GM19463 (cell line): ENCODE results near the gene TRIM22.
A peak's percentile ranks its signal among the peaks of the same experiment; 100 is the strongest.
"Not testable (repeated sequence)": the region's sequence is repeated elsewhere in the genome, so short reads cannot be mapped to it uniquely, and the experiment has no call there.

Experiments
- ATAC-seq: cut with Tn5 transposase; IDR thresholded peaks from one replicate; pipeline ENCODE4 v1.9.1; 2021; ENCODE audit warnings: mild to moderate bottlenecking, moderate library complexity; ENCODE audit not compliant: unreplicated experiment

The TRIM22 gene, protein sequence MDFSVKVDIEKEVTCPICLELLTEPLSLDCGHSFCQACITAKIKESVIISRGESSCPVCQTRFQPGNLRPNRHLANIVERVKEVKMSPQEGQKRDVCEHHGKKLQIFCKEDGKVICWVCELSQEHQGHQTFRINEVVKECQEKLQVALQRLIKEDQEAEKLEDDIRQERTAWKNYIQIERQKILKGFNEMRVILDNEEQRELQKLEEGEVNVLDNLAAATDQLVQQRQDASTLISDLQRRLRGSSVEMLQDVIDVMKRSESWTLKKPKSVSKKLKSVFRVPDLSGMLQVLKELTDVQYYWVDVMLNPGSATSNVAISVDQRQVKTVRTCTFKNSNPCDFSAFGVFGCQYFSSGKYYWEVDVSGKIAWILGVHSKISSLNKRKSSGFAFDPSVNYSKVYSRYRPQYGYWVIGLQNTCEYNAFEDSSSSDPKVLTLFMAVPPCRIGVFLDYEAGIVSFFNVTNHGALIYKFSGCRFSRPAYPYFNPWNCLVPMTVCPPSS

GRCh38 chr11:5689551-5689983 is at the start of gene TRIM22:
TRIM22 (plus strand) TSS chr11:5689790; CDS start chr11:5696233, 6,443 bp downstream.
- ATAC-seq = peak; percentile 68

- ATAC-seq = no peak
These were observed 49.6 kb upstream of the TRIM22 start for GRCh38 chr11:5639953-5640352.

- ATAC-seq = no peak
These were observed 46.0 kb upstream of the TRIM22 start for GRCh38 chr11:5643585-5643984.

- ATAC-seq = no peak
These were observed 43.5 kb upstream of the TRIM22 start for GRCh38 chr11:5646139-5646538.

DNA sequence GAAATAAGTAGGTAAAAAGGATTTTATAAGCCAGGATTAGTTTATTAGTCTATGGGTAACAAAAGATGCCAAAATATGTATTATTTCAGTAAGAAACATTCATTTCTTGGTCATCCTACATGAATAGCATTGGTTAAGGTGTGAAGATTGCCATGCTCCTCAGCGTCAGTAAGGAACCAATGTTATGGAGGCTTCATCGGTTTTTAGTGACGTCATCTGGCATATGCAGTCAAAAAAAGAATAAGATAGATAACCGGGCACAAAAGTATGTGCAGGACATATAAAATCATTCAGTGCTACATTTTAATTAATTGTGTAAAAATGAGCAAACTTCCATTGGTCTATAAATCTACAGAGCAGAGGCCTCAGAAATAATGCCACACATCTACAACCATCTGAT is 34.1 kb upstream of the TRIM22 start:
- ATAC-seq = no peak

GRCh38 chr11:5656956-5657355 is 32.6 kb upstream of the TRIM22 start:
- ATAC-seq = not testable (repeated sequence)

- no peak for ATAC-seq
These were observed 31.3 kb upstream of the TRIM22 start for GRCh38 chr11:5658318-5658717.

- ATAC-seq = no peak
These were observed 26.1 kb upstream of the TRIM22 start for GRCh38 chr11:5663511-5663910.

DNA sequence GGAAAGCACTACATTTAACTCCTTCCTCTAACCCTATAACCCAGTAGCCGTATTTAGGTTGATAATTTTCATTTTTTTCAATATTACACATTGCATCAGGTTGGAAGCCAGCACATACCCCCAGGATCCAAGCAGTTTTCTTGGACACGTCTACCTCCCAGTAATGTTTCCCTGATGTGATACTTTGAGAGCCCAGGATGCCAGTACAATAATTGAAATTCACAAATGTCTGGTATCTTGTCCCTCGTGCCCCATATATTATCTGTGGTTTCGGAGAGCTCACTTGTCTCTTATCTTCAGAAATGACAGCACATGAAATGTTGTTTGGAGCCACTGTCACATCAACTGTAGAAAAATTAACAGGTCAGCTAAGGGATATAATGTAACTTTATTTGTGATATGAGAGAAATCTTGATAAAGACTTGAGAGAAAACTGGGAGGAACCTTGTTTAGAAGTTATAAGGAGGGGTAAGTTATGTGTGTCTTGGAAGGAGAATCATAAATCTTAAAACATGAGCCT is 24.5 kb upstream of the TRIM22 start:
- ATAC-seq = no peak

DNA sequence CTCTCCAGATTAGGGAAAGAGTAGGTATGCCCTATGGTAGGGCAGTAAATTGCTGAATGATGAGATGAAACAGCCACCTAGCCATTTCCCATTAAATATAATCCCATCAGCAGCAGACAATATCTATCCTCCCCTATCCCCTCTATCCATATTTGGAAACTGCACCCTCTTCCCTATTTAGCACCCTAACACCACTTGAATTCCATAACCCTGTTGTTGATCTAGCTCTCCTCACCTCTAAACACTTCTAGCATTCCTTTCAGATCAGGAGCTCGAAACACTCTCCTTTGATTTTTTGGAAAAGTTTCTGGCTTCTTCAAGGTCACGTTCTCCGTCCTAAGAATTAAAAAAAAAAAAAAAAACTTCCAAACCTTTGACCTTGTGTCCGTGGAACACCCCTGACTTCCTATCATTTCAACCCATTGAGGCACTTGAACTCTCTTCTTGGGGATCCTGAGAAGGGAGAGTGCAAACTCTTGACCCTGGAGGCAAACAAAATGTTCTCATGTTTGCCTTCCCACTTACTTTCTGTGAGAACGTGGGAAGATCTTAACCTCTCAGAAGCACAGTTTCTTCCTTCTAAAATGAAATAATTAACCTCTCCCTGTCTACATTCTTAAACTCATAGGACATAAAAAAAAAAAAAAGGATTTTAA is 23.7 kb upstream of the TRIM22 start:
- ATAC-seq = no peak

DNA sequence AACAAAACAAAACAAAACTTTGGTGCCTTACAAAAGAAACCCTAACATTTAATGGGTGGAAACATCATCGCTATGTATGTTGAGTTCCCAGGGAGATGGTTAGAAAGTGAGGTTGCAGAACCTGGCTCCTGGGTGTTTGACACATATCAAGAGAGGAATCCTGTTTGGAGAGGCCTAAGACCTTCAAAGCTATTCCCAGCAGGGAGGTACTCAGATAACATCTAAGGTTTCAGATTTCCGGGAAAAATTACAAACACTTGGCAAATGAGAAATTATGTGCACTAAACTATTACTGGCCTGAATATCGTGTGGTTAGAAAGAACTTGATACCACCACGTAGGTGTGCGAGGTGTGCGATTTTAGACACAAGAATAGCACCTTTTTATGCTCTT is 23.2 kb upstream of the TRIM22 start:
- no peak for ATAC-seq

DNA sequence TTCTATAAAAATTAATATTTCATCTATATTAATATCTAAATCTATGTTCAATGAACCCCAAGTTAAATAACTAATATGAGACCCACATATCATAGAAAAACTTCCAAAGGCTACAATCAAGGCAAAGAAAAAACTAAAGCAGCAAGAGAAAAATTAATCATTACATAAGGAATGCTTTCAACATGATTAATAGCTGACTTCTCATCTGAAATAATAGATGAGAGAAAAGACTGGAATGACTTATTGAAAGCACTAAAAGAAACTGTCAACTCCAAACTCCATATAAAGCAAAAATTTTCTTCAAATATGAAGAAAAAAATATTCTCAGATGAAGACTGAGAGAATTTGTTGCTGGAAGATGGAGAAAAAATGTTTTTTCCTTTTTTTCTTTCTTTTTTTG is 17.8 kb upstream of the TRIM22 start:
- no peak for ATAC-seq

DNA sequence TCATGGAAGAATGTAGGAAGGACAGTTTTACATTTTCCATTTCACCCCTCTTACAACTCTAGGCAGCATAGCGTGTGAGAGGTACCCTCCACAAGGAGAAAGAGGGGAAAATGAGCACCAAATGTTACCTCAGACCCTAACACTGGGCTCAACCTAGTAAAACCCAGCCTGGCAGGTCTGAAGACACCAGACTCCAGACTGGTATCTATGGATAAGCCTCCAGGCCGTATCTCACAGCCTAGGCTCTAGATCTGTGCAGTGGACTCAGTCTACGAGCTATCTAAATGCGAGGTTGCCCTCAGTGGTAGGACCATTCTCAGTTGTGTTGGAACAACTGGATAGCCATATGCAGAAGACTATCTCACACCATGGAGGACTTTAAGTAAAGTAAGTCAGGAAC is 15.2 kb upstream of the TRIM22 start:
- no peak for ATAC-seq

DNA sequence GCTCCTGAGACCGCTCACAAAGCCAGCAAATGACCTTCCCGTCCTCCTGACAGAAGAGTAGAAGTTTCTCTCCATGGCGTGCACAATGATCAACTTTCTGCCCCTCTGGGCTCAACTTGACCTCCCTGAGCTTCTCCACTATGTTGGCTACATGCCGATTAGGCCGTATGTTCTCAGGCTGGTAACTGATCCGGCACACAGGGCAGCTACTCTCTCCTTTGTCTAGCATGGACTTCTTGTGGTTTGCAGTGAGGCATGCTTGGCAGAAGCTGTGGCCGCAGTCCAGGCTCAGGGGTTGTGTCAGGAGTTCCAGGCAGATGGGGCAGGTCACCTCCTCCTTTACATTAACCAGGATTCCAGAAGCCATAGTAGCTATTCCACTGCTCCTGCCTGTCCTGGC is 9.8 kb upstream of the TRIM22 start:
- ATAC-seq = no peak

- ATAC-seq = not testable (repeated sequence)
These were observed 6.6 kb upstream of the TRIM22 start for GRCh38 chr11:5682890-5683441.

DNA sequence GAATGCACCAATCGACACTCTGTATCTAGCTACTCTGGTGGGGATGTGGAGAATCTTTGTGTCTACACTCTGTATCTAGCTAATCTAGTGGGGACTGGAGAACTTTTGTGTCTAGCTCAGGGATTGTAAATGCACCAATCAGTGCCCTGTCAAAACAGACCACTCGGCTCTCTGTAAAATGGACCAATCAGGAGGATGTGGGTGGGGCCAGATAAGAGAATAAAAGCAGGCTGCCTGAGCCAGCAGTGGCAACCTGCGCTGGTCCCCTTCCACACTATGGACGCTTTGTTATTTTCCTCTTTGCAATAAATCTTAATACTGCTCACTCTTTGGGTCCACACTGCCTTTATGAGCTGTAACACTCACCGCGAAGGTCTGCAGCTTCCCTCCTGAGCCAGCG is 6.0 kb upstream of the TRIM22 start:
- ATAC-seq = not testable (repeated sequence)

GRCh38 chr11:5684036-5684645 is 5.4 kb upstream of the TRIM22 start:
- peak; percentile 17 for ATAC-seq

- peak; percentile 70 for ATAC-seq
These were observed 4.8 kb upstream of the TRIM22 start, which contains the start of gene TRIM5 for GRCh38 chr11:5684646-5685362. TRIM5 (minus strand) TSS chr11:5685074; CDS start chr11:5680177, 4,897 bp downstream.

- no peak for ATAC-seq
These were observed 3.2 kb upstream of the TRIM22 start for GRCh38 chr11:5686426-5686825.

DNA sequence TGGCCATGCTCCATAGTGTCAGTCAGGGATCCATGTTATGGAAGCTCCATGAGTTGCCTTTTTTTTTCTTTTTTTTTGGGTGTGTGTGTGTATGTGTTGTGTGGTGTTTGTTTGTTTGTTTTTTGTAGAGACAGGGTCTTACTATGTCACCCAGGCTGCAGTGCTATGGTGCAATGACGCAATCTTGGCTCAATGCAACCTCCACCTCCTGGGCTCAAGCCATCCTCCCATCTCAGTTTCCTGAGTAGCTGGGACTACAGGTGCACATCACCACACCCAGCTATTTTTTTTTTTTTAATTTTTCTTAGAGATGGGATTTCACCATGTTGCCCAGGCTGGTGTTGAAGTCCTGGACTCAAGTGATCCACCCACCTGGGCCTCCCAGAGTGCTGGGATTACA is 1.1 kb upstream of the TRIM22 start:
- ATAC-seq = no peak
